AG10803 (cell line): Measurements from ENCODE around the gene ARHGEF39.

Source experiments
- DNase-seq: peaks from one replicate; pipeline ENCODE4 v3.0.0; 2010; ENCODE audit warnings: low read depth
- H3K4me3 ChIP-seq: 2 replicates; pipeline ENCODE4 v1.5.1; 2011; ENCODE audit warnings: mild to moderate bottlenecking, low read length, control low read depth
- TF ChIP-seq, protein P1 (sequence below): conservative IDR thresholded peaks from 2 replicates; pipeline ENCODE4 v1.5.1; 2011; ENCODE audit warnings: mild to moderate bottlenecking, low read length, control low read depth, inconsistent platforms

The ARHGEF39 gene

GRCh38 chr9:35674025-35674361, 9.0 kb upstream of the ARHGEF39 start:
- TF ChIP-seq, protein P1, sequence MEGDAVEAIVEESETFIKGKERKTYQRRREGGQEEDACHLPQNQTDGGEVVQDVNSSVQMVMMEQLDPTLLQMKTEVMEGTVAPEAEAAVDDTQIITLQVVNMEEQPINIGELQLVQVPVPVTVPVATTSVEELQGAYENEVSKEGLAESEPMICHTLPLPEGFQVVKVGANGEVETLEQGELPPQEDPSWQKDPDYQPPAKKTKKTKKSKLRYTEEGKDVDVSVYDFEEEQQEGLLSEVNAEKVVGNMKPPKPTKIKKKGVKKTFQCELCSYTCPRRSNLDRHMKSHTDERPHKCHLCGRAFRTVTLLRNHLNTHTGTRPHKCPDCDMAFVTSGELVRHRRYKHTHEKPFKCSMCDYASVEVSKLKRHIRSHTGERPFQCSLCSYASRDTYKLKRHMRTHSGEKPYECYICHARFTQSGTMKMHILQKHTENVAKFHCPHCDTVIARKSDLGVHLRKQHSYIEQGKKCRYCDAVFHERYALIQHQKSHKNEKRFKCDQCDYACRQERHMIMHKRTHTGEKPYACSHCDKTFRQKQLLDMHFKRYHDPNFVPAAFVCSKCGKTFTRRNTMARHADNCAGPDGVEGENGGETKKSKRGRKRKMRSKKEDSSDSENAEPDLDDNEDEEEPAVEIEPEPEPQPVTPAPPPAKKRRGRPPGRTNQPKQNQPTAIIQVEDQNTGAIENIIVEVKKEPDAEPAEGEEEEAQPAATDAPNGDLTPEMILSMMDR: no peak
- DNase-seq: no peak
- H3K4me3 ChIP-seq: no peak overlapping the region

GRCh38 chr9:35673132-35674024, 8.4 kb upstream of the ARHGEF39 start, which contains the start of gene CA9:
Gene CA9 (plus strand): TSS chr9:35673928. CDS start chr9:35673960, 32 bp downstream.
- H3K4me3 ChIP-seq: no peak within 1 kb of the TSS
- TF ChIP-seq, protein P1: no peak
- DNase-seq: no peak

GRCh38 chr9:35669331-35670145, 4.5 kb upstream of the ARHGEF39 start:
- DNase-seq: no peak
- TF ChIP-seq, protein P1: no peak
- H3K4me3 ChIP-seq: no peak overlapping the region

DNA sequence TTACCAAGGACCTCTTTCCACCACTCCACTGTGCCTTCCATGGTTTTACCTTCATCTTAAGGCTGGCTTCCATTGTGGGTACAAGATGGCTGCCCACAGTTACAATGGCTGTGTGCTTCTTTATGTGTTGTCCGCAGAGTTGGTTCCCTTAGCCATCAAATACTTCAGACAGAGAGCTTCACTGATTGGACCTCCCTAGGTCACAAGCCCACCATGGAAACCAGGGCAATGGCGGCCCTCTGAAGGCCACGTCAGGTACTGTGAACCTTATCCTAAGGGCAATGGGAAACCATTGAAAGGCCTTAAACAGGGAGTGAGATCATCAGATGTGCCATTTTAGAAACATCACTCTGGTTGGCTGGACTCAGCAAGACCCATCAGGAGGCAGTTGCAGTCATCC, 2.9 kb upstream of the ARHGEF39 start:
- no peak for DNase-seq
- TF ChIP-seq, protein P1: no peak
- H3K4me3 ChIP-seq: no peak overlapping the region

DNA sequence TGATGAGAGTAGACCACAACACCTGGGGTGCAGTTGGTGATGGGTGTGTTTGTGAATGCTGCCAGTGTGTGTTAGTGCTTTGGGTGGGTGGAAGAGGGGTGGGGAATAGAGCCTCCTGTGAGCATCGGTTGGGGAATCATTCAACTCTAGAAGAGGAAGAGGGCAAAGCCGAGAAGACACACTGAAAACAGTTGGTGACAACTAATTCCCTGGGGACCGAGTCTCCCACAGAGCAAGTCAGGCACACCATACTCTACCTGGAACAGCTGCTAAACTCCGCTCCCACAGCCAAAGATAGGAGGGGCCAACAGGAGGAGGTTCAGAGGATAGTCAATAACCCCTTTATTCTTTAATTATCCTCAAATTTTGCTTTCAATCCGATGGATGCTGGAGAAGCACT, 1.6 kb upstream of the ARHGEF39 start:
- H3K4me3 ChIP-seq: no peak overlapping the region
- TF ChIP-seq, protein P1: no peak
- DNase-seq: no peak

DNA sequence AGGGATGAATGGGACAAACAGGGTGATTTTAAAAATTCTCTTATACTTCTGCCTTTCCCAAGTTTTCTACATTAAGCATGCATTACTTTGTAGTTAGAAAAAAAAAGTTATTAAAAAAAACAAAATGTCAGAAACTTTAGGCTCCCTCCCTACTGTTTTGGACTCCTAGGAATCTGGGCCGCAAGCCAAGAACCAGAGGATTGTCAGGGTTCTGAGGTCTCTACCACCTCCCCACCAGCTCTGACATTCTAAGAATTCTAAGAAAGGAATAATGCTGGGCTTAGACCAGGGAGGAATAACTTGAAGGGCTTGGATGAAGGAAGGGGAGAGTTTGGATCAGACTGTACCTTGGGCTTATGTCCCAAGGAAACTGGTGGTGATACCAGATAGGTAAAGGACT, 1.1 kb upstream of the ARHGEF39 start:
- TF ChIP-seq, protein P1: no peak
- H3K4me3 ChIP-seq: no peak overlapping the region
- no peak for DNase-seq
